ENCODE measurements around the gene TLE7. TPM values are rescaled to one million over a fixed set of nuclear protein-coding genes. Genes with fewer than 3 reads are reported as not detected.

TLE7 gene
- total RNA-seq, 6 experiments from 2014 or later = not detected

DNA sequence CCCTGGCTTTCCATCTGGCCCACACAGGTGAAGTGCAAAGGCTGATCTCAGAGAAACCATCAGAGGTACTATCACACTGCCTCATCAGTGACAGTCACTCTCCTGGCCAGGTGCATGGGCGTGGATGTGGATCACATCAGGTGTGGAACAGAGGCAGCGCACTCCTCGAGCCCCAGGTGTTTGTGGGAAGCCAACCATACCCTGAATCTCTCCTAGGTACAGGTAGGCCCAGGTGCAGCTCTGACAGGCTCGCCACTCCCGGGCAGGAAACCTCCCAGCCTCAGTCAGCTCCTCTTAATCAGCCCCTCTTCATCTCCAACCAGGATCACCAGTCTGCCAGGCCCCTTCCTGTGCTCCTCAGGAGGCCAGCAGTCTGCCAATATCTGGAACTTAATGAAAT is 31.7 kb downstream of the TLE7 start:
- Mint-ChIP-seq H3K27ac (no peak overlapping the region), H3K9me3 (no peaks in the 10 kb centered on the region), H3K4me1 (ENCODE audit: low read depth) (0 out of 2 replicates have a peak, but pooled peaks cover 5% of the 10 kb centered on the region), H3K27me3 (ENCODE audit: insufficient read depth) (peaks cover 36% of the 10 kb centered on the region), H3K36me3 (ENCODE audit: low read depth) (no peaks in the 10 kb centered on the region), H3K4me3 (no peak overlapping the region)
- TF ChIP-seq, protein P1, sequence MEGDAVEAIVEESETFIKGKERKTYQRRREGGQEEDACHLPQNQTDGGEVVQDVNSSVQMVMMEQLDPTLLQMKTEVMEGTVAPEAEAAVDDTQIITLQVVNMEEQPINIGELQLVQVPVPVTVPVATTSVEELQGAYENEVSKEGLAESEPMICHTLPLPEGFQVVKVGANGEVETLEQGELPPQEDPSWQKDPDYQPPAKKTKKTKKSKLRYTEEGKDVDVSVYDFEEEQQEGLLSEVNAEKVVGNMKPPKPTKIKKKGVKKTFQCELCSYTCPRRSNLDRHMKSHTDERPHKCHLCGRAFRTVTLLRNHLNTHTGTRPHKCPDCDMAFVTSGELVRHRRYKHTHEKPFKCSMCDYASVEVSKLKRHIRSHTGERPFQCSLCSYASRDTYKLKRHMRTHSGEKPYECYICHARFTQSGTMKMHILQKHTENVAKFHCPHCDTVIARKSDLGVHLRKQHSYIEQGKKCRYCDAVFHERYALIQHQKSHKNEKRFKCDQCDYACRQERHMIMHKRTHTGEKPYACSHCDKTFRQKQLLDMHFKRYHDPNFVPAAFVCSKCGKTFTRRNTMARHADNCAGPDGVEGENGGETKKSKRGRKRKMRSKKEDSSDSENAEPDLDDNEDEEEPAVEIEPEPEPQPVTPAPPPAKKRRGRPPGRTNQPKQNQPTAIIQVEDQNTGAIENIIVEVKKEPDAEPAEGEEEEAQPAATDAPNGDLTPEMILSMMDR (IDR thresholded peaks at IDR 0.05) = no peak
- DNase-seq = no peak

DNA sequence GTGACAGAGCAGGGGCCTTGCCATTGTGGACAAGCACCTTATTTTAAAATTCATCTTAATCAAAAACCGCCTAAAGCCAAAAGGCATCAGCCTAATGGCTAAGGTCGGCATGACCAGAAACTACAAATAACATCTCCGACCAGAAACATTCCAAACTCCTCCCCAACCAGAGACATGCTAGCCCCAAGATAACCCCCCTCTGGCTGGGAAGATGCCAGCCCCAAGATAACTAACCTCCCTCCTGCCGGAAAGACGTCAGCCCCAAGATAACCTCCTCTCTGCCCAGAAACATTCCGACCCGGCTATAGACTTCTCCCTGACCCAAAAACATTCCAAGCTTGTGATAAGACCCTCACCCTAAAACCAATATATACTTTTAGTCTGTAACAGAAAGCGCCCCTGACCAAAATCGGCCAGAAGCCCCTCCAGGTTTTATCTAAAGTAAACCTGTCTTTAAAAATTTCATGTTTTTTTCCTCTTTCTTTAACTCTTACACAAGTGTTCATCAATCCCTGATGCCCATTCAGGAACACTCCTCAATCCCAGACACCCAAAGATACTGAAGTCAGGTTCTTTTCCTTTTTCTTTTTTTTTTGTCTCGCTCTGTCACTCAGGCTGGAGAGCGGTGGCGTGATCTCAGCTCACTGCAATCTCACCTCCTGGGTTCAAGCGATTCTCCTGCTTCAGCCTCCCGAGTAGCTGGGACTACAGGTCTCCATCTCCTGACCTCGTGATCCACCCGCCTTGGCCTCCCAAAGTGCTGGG is 32.7 kb downstream of the TLE7 start:
- H3K27ac Mint-ChIP-seq = no peak overlapping the region
- peaks cover 8% of the 10 kb centered on the region; the same call in 1 of the 2 replicates for H3K36me3 Mint-ChIP-seq (ENCODE audit: low read depth)
- H3K4me1 Mint-ChIP-seq (ENCODE audit: low read depth) = 0 out of 2 replicates have a peak, but pooled peaks cover 5% of the 10 kb centered on the region
- TF ChIP-seq, protein P1 (IDR thresholded peaks at IDR 0.05) = no peak
- DNase-seq = no peak
- no peak overlapping the region for H3K4me3 Mint-ChIP-seq
- peaks cover 45% of the 10 kb centered on the region for H3K27me3 Mint-ChIP-seq (ENCODE audit: insufficient read depth)
- H3K9me3 Mint-ChIP-seq = peaks cover 9% of the 10 kb centered on the region; the same call in 1 of the 2 replicates

DNA sequence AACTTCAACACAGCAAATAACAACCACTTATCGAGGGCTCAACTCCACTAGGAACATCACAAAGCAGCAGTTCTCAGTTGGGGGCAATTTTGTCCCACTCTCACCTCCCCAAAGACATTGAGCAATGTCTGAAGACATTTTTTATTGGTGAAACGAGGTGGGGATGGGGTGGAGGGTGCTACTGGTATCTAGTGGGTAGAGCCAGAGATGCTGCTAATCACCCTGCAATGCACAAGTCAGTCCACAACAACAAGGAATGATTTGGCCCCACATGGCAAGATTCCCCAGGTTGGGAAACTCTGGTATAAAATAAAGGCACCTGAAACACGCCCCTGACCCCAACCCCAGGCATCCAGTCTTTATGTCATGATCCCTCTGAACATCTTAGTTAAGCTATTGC is 33.3 kb downstream of the TLE7 start:
- Mint-ChIP-seq H3K27me3 (ENCODE audit: insufficient read depth) (peaks cover 46% of the 10 kb centered on the region), H3K4me3 (no peak overlapping the region), H3K36me3 (ENCODE audit: low read depth) (peaks cover 9% of the 10 kb centered on the region; the same call in 1 of the 2 replicates), H3K4me1 (ENCODE audit: low read depth) (0 out of 2 replicates have a peak, but pooled peaks cover 5% of the 10 kb centered on the region), H3K9me3 (peaks cover 14% of the 10 kb centered on the region; the same call in 1 of the 2 replicates), H3K27ac (no peak overlapping the region)
- TF ChIP-seq, protein P1 (IDR thresholded peaks at IDR 0.05) = no peak
- DNase-seq = no peak

DNA sequence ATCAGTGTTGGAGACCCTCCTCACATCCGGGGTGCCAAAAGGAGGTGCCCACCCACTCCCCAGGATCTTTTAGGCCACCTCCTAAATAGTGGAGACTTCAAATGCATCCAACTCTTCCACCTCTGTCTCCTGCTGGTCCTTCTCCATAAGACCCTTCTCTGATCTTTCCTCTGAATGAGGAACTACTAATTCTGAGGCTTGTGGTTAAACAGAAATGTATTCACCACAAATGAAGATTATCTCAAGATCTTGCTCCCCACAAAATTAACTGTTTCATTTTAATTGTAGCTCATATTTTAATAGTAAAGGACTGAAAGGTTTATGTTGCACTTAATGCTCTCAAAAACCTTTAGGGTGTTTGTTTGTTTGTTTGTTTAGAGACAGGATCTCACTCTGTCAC is 34.1 kb downstream of the TLE7 start:
- peaks cover 14% of the 10 kb centered on the region; the same call in 1 of the 2 replicates for H3K9me3 Mint-ChIP-seq
- no peak overlapping the region for H3K27ac Mint-ChIP-seq
- peaks cover 52% of the 10 kb centered on the region for H3K27me3 Mint-ChIP-seq (ENCODE audit: insufficient read depth)
- no peak overlapping the region for H3K4me3 Mint-ChIP-seq
- TF ChIP-seq, protein P1 (IDR thresholded peaks at IDR 0.05) = no peak
- peaks cover 9% of the 10 kb centered on the region; the same call in 1 of the 2 replicates for H3K36me3 Mint-ChIP-seq (ENCODE audit: low read depth)
- H3K4me1 Mint-ChIP-seq (ENCODE audit: low read depth) = 0 out of 2 replicates have a peak, but pooled peaks cover 2% of the 10 kb centered on the region
- no peak for DNase-seq

DNA sequence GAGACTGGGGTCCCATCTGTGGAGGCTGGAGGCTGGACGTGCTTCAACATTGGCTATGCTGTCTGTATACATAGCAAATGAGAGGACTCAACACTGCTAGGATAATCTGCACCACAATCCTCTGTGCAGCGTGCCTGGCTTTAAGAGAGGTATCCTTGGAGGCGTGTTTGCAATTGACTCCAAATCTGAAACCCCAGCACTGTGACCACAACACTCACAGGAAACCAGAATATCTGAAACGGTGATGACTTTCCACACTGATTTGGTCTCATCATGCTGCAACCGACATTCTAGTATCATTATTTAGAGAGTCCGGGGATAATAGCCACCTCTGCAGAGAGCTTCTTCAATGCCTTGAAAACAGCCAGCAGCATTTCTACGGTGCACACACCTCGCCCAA is 35.1 kb downstream of the TLE7 start:
- Mint-ChIP-seq H3K4me3 (no peak overlapping the region), H3K27ac (no peak overlapping the region), H3K36me3 (ENCODE audit: low read depth) (peaks cover 9% of the 10 kb centered on the region; the same call in 1 of the 2 replicates), H3K4me1 (ENCODE audit: low read depth) (no peaks in the 10 kb centered on the region), H3K27me3 (ENCODE audit: insufficient read depth) (peaks cover 56% of the 10 kb centered on the region), H3K9me3 (peaks cover 14% of the 10 kb centered on the region; the same call in 1 of the 2 replicates)
- TF ChIP-seq, protein P1 (IDR thresholded peaks at IDR 0.05) = no peak
- DNase-seq = no peak

Data from HFFc6 (cell line).